ENCODE data around the gene INA.
"Not testable (repeated sequence)": the region's sequence is repeated elsewhere in the genome, so short reads cannot be mapped to it uniquely, and the experiment has no call there.

The INA gene

GRCh38 chr10:103276896-103277712 is at the start of gene INA:
Gene INA, plus strand, starts transcription at chr10:103277138. Its CDS starts 74 bp downstream, at chr10:103277212.
- no peak for DNase-seq (ENCODE audit: low spot score)

DNA sequence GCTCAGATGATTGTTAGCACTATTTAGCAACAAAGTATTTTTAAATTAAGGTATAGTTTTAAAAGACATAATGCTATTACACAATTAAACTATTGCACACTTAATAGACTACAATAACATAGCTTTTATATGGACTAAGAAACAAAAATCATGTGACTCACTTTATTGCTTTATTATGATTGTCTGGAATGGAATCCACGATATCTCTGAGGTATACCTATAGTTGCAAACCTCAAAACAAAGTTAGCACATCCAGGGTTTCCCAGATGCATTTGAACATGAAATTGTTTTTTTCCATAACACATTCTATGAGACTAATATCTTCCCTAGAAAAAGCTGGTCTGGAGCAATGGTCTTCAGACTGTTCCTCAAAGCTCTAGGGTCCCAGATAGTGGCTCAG is 49.5 kb upstream of the INA start:
- no peak for DNase-seq (ENCODE audit: low spot score)

GRCh38 chr10:103231047-103231551 is 45.8 kb upstream of the INA start:
- no peak for DNase-seq (ENCODE audit: low spot score)

- DNase-seq (ENCODE audit: low spot score): no peak
Observed at GRCh38 chr10:103232131-103232673, 44.7 kb upstream of the INA start.

DNA sequence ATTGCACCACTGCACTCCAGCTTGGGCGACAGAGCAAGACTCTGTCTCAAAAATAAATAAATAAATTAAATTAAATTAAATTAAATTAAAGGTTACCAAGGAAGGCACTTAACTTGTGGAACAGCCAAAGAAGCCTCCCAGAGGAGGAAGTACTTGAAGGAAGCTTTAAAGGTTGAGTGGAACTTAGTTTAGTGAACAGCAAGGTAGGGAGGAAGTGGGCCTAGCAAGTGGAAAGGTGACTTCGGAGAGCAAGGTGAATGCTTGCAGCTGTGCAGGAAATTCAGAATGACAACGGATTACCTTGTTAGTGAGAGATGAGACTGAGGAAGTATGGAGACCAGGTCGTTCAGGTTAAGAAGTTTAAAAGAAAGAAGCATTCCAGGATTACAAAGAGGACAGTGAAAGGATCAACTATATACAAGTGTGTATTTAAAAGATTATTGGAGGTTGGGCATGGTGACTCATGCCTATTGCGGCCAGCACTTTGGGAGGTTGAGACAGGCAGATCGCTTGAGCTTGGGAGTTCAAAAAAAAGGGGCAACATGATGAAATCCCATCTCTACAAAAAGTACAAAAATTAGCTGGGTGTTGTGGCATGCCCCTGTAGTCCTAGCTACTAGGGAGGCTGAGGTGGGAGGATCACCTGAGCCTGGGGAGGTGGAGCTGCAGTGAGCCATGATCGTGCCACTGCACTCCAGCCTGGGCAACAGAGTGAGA is 44.0 kb upstream of the INA start:
- no peak for DNase-seq (ENCODE audit: low spot score)

GRCh38 chr10:103235775-103236174 is 41.2 kb upstream of the INA start:
- no peak for DNase-seq (ENCODE audit: low spot score)

GRCh38 chr10:103238506-103239252 is 38.3 kb upstream of the INA start:
- DNase-seq (ENCODE audit: low spot score): no peak

DNA sequence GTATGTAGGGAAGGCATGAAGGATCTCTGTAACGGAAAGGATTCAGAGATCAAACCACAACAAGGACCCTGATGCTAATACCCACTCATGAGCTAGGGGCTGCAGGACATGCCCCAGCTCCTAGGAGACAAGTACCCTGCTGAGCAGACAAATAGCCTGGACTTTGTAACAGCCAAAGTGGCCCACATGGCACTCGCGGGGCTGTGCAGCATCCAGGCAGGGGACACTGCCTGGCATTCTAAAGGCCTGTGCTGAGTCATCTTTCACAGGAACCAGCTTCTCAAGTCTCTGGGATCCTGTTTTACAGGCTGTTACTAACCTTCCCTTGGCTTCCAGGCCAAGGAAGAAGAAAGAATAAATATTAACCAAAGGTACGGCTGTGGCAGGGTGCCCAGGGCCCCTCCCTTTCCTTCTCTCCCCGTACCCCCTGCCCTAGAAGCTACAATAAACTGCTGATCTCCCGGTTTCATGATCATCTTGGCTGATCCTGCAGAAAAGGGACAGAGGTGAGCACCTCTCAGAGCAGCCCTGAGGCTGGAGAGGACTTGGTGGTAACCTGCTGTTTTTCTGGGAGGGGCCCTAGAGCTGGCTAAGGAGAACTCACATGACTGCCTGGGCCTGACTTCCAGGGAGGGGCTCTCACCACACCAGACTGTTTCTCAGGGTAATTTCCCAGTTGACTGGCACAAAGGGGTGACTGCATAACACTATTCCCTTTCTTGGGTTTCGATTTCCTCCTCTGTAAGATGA is 35.5 kb upstream of the INA start:
- DNase-seq (ENCODE audit: low spot score): no peak

DNA sequence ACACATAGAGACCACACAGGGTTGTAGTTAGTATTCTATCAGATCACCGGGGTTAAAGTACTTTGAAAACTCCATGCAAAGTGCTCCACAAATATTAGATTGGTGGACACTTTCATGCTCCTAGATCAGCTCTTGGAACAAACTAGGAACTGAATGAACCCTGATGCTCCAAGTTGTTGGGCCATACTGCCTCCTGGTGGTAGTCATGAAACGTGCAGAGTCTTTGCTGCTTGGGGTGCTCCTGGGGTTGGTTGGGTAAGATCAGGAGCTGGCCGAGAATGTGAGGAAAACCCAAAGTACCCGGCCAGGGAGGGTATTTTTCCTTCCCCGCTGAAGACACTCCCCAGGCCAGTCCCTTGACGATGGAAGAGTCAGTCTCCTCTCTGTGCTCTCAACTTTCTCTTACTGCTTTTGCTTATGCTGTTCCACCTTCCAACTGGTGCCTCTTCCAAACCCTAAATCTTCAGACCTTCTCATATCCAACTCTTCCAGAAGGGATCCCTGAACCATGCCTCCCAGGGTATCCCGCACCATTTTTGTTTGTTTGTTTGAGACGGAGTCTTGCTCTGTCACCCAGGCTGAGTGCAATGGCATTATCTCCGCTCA is 32.2 kb upstream of the INA start:
- DNase-seq (ENCODE audit: low spot score): peak; percentile 64

- not testable (repeated sequence) for DNase-seq (ENCODE audit: low spot score)
Observed at GRCh38 chr10:103245587-103245986, 31.4 kb upstream of the INA start, which contains the start of gene RPEL1. Gene RPEL1, plus strand, starts transcription at chr10:103245887. Its CDS starts 110 bp downstream, at chr10:103245997.

DNA sequence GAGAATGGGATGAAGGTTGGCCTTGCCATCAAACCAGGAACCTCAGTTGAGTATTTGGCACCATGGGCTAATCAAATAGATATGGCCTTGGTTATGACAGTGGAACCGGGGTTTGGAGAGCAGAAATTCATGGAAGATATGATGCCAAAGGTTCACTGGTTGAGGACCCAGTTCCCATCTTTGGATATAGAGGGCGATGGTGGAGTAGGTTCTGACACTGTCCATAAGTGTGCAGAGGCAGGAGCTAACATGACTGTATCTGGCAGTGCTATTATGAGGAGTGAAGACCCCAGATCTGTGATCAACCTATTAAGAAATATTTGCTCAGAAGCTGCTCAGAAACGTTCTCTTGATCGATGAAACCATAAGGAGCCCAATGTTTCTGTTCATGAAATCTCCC is 30.6 kb upstream of the INA start:
- no peak for DNase-seq (ENCODE audit: low spot score)

GRCh38 chr10:103254113-103254512 is 22.8 kb upstream of the INA start:
- DNase-seq (ENCODE audit: low spot score): no peak

GRCh38 chr10:103254538-103255325 is 22.2 kb upstream of the INA start:
- no peak for DNase-seq (ENCODE audit: low spot score)

- no peak for DNase-seq (ENCODE audit: low spot score)
Observed at GRCh38 chr10:103256613-103257012, 20.3 kb upstream of the INA start.

GRCh38 chr10:103257812-103258211 is 19.1 kb upstream of the INA start:
- no peak for DNase-seq (ENCODE audit: low spot score)

- DNase-seq (ENCODE audit: low spot score): not testable (repeated sequence)
Observed at GRCh38 chr10:103258928-103259327, 18.0 kb upstream of the INA start.

GRCh38 chr10:103259989-103260388 is 16.9 kb upstream of the INA start:
- DNase-seq (ENCODE audit: low spot score): no peak

GRCh38 chr10:103262229-103262628 is 14.7 kb upstream of the INA start:
- DNase-seq (ENCODE audit: low spot score): no peak

DNA sequence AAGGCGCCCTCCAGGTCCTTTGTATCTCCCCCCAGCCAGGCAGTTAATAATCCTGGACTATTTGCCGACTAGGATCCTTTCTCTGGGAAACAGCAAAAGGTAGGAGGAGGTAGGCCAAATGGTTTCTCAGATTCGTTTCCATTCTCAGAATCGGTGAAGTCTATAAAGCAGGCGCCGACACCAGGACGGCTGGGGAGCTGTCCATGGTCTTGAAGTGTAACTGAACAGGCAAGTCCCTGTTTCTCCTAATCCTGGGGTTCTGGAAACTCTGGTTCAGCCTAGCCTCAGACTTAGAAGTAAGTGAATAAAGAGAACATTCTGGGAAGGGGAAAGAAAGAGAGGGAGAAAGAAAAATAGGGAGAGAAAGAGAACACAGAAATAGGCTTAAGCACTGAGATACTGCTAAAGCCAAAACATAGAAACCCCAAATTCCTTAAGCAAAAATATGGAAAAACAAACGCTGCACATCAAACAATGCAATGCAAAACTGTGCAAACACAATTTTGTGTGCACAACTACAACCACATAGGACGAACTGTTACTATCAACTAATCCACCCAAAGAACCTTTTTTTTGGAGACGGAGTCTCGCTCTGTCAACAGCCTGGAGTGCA is 11.1 kb upstream of the INA start:
- no peak for DNase-seq (ENCODE audit: low spot score)

GRCh38 chr10:103273041-103273441 is 3.9 kb upstream of the INA start:
- no peak for DNase-seq (ENCODE audit: low spot score)
